ENCODE measurements around the gene SLC28A2.

SLC28A2 gene

GRCh38 chr15:45251888-45252287, at the start of gene SLC28A2:
TSS of gene SLC28A2 (plus strand) at chr15:45252234. CDS start at chr15:45253216, 982 bp downstream.
- no peak within 1 kb of the TSS for H3K4me3 ChIP-seq (ENCODE audit: low read depth, low read length)
- no peak for TF ChIP-seq CTCF (IDR thresholded peaks at IDR 0.05; ENCODE audit: low read depth, low read length)

- TF ChIP-seq CTCF (IDR thresholded peaks at IDR 0.05; ENCODE audit: low read depth, low read length): no peak
- no peak overlapping the region for H3K4me3 ChIP-seq (ENCODE audit: low read depth, low read length)
Measured at GRCh38 chr15:45203182-45203581, 48.9 kb upstream of the SLC28A2 start.

GRCh38 chr15:45205192-45205591, 46.8 kb upstream of the SLC28A2 start:
- H3K4me3 ChIP-seq (ENCODE audit: low read depth, low read length): no peak overlapping the region
- TF ChIP-seq CTCF (IDR thresholded peaks at IDR 0.05; ENCODE audit: low read depth, low read length): peak; percentile 85

GRCh38 chr15:45212493-45212892, 39.5 kb upstream of the SLC28A2 start:
- no peak for TF ChIP-seq CTCF (IDR thresholded peaks at IDR 0.05; ENCODE audit: low read depth, low read length)
- no peak overlapping the region for H3K4me3 ChIP-seq (ENCODE audit: low read depth, low read length)

GRCh38 chr15:45221053-45221599, 30.9 kb upstream of the SLC28A2 start:
- TF ChIP-seq CTCF (IDR thresholded peaks at IDR 0.05; ENCODE audit: low read depth, low read length): no peak
- no peak overlapping the region for H3K4me3 ChIP-seq (ENCODE audit: low read depth, low read length)

GRCh38 chr15:45221967-45222366, 30.1 kb upstream of the SLC28A2 start:
- no peak overlapping the region for H3K4me3 ChIP-seq (ENCODE audit: low read depth, low read length)
- TF ChIP-seq CTCF (IDR thresholded peaks at IDR 0.05; ENCODE audit: low read depth, low read length): no peak

GRCh38 chr15:45224621-45225217, 27.3 kb upstream of the SLC28A2 start:
- TF ChIP-seq CTCF (IDR thresholded peaks at IDR 0.05; ENCODE audit: low read depth, low read length): no peak
- H3K4me3 ChIP-seq (ENCODE audit: low read depth, low read length): no peak overlapping the region

Data from WI38 (cell line).